Amygdala (tissue), 56 donors: ENCODE measurements around the gene PUM1.
"Not testable (repeated sequence)": the region's sequence is repeated elsewhere in the genome, so short reads cannot be mapped to it uniquely, and the experiment has no call there.

Experiments used
- DNase-seq, 56 donors: peaks; one replicate each; lab custom pipeline; 2025; lab: John Stamatoyannopoulos, UW

Gene PUM1

GRCh38 chr1:31065310-31066217 is at the start of gene PUM1:
PUM1 (minus strand) TSS chr1:31065717; CDS start chr1:31059566, 6,151 bp downstream.
- peak; percentile 51 to 97 (median 90) for DNase-seq

GRCh38 chr1:31112266-31112935 is 46.9 kb upstream of the PUM1 start:
- DNase-seq: no peak

GRCh38 chr1:31111290-31111951 is 45.9 kb upstream of the PUM1 start:
- no peak for DNase-seq

GRCh38 chr1:31110846-31111245 is 45.3 kb upstream of the PUM1 start:
- DNase-seq: no peak

GRCh38 chr1:31108861-31109260 is 43.3 kb upstream of the PUM1 start:
- DNase-seq: no peak

- no peak for DNase-seq
Measured at GRCh38 chr1:31105646-31106045, 40.1 kb upstream of the PUM1 start.

- DNase-seq: no peak
Measured at GRCh38 chr1:31102501-31102950, 37.0 kb upstream of the PUM1 start.

GRCh38 chr1:31101147-31101502 is 35.6 kb upstream of the PUM1 start:
- peak in 2 of 56 donors; percentile 1 to 3 for DNase-seq

GRCh38 chr1:31099293-31100032 is 33.9 kb upstream of the PUM1 start:
- DNase-seq: no peak

GRCh38 chr1:31095985-31096384 is 30.5 kb upstream of the PUM1 start:
- DNase-seq: no peak

GRCh38 chr1:31095298-31095981 is 29.9 kb upstream of the PUM1 start:
- peak in 1 of 56 donors; percentile 3 for DNase-seq

GRCh38 chr1:31088081-31088480 is 22.6 kb upstream of the PUM1 start:
- not testable (repeated sequence) for DNase-seq

- no peak for DNase-seq
Measured at GRCh38 chr1:31084782-31085569, 19.5 kb upstream of the PUM1 start.

- DNase-seq: no peak
Measured at GRCh38 chr1:31082385-31082784, 16.9 kb upstream of the PUM1 start.

- DNase-seq: no peak
Measured at GRCh38 chr1:31073044-31073443, 7.5 kb upstream of the PUM1 start.

GRCh38 chr1:31072304-31072746 is 6.8 kb upstream of the PUM1 start:
- DNase-seq: no peak

GRCh38 chr1:31069392-31069791 is 3.9 kb upstream of the PUM1 start:
- DNase-seq: no peak

GRCh38 chr1:31064718-31065309 is 703 bp downstream of the PUM1 start:
- DNase-seq: peak in 36 of 56 donors; percentile 6 to 82 (median 50)
